Peyer's patch (tissue), 4 donors: ENCODE data around the gene UTS2B.

Experiments
- POLR2A ChIP-seq, 2 donors: fragments of 450-650 bp; IDR thresholded peaks; one replicate each; pipeline ENCODE4 v1.5.1; 2017; ENCODE audit warnings: antibody characterized with exemption in 2 of 2, mild to moderate bottlenecking in 2 of 2, moderate library complexity in 2 of 2
- TF ChIP-seq, protein P1 (sequence below), 6 experiments: fragments of 450-650 bp in 4 of 6; fragments of 200-600 bp in 2 of 6; sonication (generic) in 1 of 6; IDR thresholded peaks; one replicate each; pipeline ENCODE4 v1.5.1; 2017 to 2019; ENCODE audit warnings: antibody characterized with exemption in 6 of 6, mild to moderate bottlenecking in 3 of 6, moderate library complexity in 1 of 6

DNA sequence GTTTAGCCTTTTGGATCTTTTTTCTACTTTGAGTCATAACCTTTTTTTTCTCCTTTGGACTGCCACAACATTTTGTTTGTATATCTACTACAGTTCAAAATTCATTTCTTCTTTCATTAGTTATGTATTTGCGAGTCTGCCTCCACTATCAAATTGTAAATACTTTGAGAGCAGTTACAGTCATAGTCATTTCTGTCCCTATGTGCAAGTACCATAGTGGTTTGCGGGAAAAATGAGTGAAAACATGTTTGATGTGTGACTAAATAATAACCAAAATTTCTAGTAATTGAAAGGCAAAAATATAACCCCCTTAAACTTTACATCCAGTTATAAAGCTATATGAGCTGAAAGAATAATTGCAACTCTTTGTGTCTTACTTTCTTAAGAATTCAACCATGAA is 46.9 kb downstream of the UTS2B start:
- TF ChIP-seq, protein P1, sequence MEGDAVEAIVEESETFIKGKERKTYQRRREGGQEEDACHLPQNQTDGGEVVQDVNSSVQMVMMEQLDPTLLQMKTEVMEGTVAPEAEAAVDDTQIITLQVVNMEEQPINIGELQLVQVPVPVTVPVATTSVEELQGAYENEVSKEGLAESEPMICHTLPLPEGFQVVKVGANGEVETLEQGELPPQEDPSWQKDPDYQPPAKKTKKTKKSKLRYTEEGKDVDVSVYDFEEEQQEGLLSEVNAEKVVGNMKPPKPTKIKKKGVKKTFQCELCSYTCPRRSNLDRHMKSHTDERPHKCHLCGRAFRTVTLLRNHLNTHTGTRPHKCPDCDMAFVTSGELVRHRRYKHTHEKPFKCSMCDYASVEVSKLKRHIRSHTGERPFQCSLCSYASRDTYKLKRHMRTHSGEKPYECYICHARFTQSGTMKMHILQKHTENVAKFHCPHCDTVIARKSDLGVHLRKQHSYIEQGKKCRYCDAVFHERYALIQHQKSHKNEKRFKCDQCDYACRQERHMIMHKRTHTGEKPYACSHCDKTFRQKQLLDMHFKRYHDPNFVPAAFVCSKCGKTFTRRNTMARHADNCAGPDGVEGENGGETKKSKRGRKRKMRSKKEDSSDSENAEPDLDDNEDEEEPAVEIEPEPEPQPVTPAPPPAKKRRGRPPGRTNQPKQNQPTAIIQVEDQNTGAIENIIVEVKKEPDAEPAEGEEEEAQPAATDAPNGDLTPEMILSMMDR (IDR thresholded peaks at IDR 0.05): no peak
- no peak for TF ChIP-seq POLR2A (IDR thresholded peaks at IDR 0.05)
